ENCODE measurements around the gene GRIA4. TPM values are rescaled to one million over a fixed set of nuclear protein-coding genes. Genes with fewer than 3 reads are reported as not detected.

GRIA4 gene
- total RNA-seq, 5 donors from 2014 or later (not counting 1 experiment from before 2014, with no cell fraction given): 0.09 TPM; not detected in 4

DNA sequence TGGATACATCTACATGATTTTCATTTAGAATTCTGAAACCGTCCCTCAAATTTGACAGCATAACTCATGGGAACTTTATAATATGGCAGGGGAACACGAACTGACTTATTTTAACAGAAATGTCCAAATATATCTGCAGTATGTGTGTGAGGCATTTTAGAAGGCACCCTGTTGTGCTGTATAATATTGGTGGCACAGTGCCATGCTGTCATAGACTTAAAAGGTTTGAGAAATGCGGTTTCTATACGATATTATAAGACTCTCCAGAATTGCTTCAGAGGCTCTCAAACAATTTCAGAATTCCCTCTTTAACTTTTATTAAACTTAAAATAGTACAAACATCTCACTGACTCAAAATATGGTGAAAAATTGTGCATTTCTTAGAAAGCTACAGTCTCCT is 230.5 kb downstream of the GRIA4 start:
- no CpG with 5 or more reads among the region's 4 CpGs for WGBS (ENCODE audit: insufficient coverage)
- no peak for ATAC-seq (replicated peaks in 1 of 4)
- POLR2A ChIA-PET: no interaction called here
- Mint-ChIP-seq H3K27me3 (peaks cover 2 to 14% of the 10 kb centered on the region in 2 donors), H3K36me3 (no peaks in the 10 kb centered on the region), H3K4me1 (no peaks in the 10 kb centered on the region), H3K4me3 (no peak overlapping the region), H3K9me3 (no peaks in the 10 kb centered on the region), H3K27ac (no peak overlapping the region)
- no peak overlapping the region for H3K4me3 ChIP-seq (ENCODE audit: control insufficient read depth in 1 of 2, extremely low read depth in 1 of 2, low read length in 1 of 2)
- H3K4me1 ChIP-seq (ENCODE audit: control insufficient read depth in 1 of 2, extremely low read depth in 1 of 2, insufficient read depth in 2 of 2, low read length in 2 of 2): no peaks in the 10 kb centered on the region
- DNase-seq: no peak
- no peaks in the 10 kb centered on the region for H3K36me3 ChIP-seq (ENCODE audit: control insufficient read depth in 2 of 2, extremely low read depth in 1 of 2, insufficient read depth in 1 of 2, low read length in 1 of 2)
- no peaks in the 10 kb centered on the region for H3K27me3 ChIP-seq (replicated peaks in 1 of 2; ENCODE audit: control insufficient read depth in 2 of 2, extremely low read depth in 1 of 2, insufficient read depth in 2 of 2, low read length in 1 of 2)
- no peaks in the 10 kb centered on the region for H3K9me3 ChIP-seq
- no peak overlapping the region for H3K27ac ChIP-seq (ENCODE audit: low read length)
- CTCF ChIA-PET: no interaction called here

DNA sequence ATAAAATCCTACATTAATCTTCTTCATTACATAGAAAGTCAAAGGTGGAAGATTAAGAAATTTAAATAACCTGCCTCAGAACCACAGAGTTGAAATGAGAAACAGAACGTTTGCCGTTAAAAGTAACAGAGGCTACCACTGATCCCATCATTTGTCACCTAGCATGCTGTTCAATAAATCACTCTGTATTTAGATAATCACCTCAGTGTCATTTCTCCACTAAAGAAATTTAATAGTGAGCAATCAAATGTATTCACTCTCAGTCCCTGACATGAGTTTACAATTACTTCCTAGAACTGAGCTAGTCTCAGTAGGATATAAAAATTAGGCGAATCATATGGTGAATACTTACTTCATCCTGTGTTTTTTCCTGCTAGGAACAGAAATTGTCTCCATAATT is 242.5 kb downstream of the GRIA4 start:
- 83% methylated on average over 2 of the region's 3 CpGs for whole genome bisulfite sequencing (ENCODE audit: insufficient coverage)
- no peaks in the 10 kb centered on the region for H3K4me1 Mint-ChIP-seq
- H3K9me3 Mint-ChIP-seq: no peaks in the 10 kb centered on the region
- H3K4me1 ChIP-seq (ENCODE audit: control insufficient read depth in 1 of 2, extremely low read depth in 1 of 2, insufficient read depth in 2 of 2, low read length in 2 of 2): no peaks in the 10 kb centered on the region
- H3K27ac Mint-ChIP-seq: no peak overlapping the region
- H3K9me3 ChIP-seq: no peaks in the 10 kb centered on the region
- peaks cover 4 to 19% of the 10 kb centered on the region in 2 donors for H3K27me3 Mint-ChIP-seq
- ChIA-PET CTCF (interaction anchor here in 1 of 2 donors (1.7 kb wide), 1 partner anchor 10 kb away, joined by 5 read pairs; no protein-coding TSS in a partner anchor), POLR2A (no interaction called here)
- no peak overlapping the region for H3K4me3 ChIP-seq (ENCODE audit: control insufficient read depth in 1 of 2, extremely low read depth in 1 of 2, low read length in 1 of 2)
- no peak overlapping the region for H3K27ac ChIP-seq (ENCODE audit: low read length)
- no peaks in the 10 kb centered on the region for H3K36me3 ChIP-seq (ENCODE audit: control insufficient read depth in 2 of 2, extremely low read depth in 1 of 2, insufficient read depth in 1 of 2, low read length in 1 of 2)
- no peak for ATAC-seq (replicated peaks in 1 of 4)
- H3K4me3 Mint-ChIP-seq: no peak overlapping the region
- no peak for DNase-seq
- H3K36me3 Mint-ChIP-seq: no peaks in the 10 kb centered on the region
- H3K27me3 ChIP-seq (replicated peaks in 1 of 2; ENCODE audit: control insufficient read depth in 2 of 2, extremely low read depth in 1 of 2, insufficient read depth in 2 of 2, low read length in 1 of 2): peaks cover 0 to 4% of the 10 kb centered on the region in 2 experiments

DNA sequence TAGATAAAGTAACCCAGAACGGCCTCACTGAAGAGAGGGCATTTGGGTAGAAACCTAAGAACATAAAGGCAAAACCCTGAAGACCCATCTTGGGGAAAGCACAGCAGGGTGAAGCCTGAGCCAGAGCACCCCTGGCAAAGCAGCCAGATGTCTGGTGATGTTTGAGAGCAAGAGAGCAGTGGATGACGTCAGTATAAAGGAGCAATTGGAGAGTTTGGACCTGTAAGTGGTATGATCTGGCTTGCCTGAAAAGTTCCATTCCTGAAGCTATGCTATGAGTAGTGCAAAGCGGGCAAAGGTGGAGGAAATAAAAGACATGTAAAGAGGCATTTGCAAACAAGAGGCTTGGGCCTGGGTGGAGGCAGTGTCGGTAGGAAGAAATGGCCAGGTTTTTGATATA is 244.4 kb downstream of the GRIA4 start:
- POLR2A ChIA-PET: no interaction called here
- H3K36me3 Mint-ChIP-seq: no peaks in the 10 kb centered on the region

DNA sequence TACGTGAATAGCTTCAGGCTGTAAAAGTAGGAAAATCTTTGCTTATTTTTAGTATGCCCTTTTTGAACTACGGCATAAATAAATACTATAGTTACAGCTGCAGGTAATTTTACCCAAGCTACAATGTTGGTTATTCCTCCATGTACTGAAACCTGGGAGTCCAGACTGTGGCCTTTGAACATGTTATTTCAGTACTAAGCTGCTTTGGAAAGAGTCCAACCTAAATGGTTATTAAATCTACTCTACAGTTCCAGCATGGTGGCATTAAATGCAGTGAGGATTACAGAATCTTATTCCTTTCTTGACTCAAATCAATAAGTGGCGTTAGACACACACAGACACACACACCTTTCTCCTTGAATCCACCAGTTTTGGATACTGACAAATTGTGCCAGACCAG is 247.1 kb downstream of the GRIA4 start:
- Mint-ChIP-seq H3K4me3 (no peak overlapping the region), H3K27me3 (peaks cover 0 to 16% of the 10 kb centered on the region in 2 donors), H3K36me3 (no peaks in the 10 kb centered on the region), H3K4me1 (no peaks in the 10 kb centered on the region), H3K27ac (no peak overlapping the region), H3K9me3 (no peaks in the 10 kb centered on the region)
- no peaks in the 10 kb centered on the region for H3K9me3 ChIP-seq
- no peaks in the 10 kb centered on the region for H3K4me1 ChIP-seq (ENCODE audit: control insufficient read depth in 1 of 2, extremely low read depth in 1 of 2, insufficient read depth in 2 of 2, low read length in 2 of 2)
- no peak overlapping the region for H3K27ac ChIP-seq (ENCODE audit: low read length)
- ChIA-PET POLR2A (no interaction called here), CTCF (no interaction called here)
- no peak overlapping the region for H3K4me3 ChIP-seq (ENCODE audit: control insufficient read depth in 1 of 2, extremely low read depth in 1 of 2, low read length in 1 of 2)
- WGBS (ENCODE audit: insufficient coverage): no CpG with 5 or more reads among the region's 3 CpGs
- DNase-seq (no peak), ATAC-seq (replicated peaks in 1 of 4) (no peak)
- H3K27me3 ChIP-seq (replicated peaks in 1 of 2; ENCODE audit: control insufficient read depth in 2 of 2, extremely low read depth in 1 of 2, insufficient read depth in 2 of 2, low read length in 1 of 2): peaks cover 0 to 4% of the 10 kb centered on the region in 2 experiments
- no peaks in the 10 kb centered on the region for H3K36me3 ChIP-seq (ENCODE audit: control insufficient read depth in 2 of 2, extremely low read depth in 1 of 2, insufficient read depth in 1 of 2, low read length in 1 of 2)

More for the DNA sequence above, 244.4 kb downstream of the GRIA4 start:
- H3K27ac Mint-ChIP-seq: no peak overlapping the region
- H3K27me3 ChIP-seq (replicated peaks in 1 of 2; ENCODE audit: control insufficient read depth in 2 of 2, extremely low read depth in 1 of 2, insufficient read depth in 2 of 2, low read length in 1 of 2): peaks cover 0 to 4% of the 10 kb centered on the region in 2 experiments
- H3K27me3 Mint-ChIP-seq: peaks cover 0 to 19% of the 10 kb centered on the region in 2 donors
- H3K4me1 ChIP-seq (ENCODE audit: control insufficient read depth in 1 of 2, extremely low read depth in 1 of 2, insufficient read depth in 2 of 2, low read length in 2 of 2): no peaks in the 10 kb centered on the region
- H3K27ac ChIP-seq (ENCODE audit: low read length): no peak overlapping the region
- no peak overlapping the region for H3K4me3 ChIP-seq (ENCODE audit: control insufficient read depth in 1 of 2, extremely low read depth in 1 of 2, low read length in 1 of 2)
- H3K4me3 Mint-ChIP-seq: no peak overlapping the region
- DNase-seq: no peak
- ATAC-seq (replicated peaks in 1 of 4): no peak
- no peaks in the 10 kb centered on the region for H3K4me1 Mint-ChIP-seq
- no peaks in the 10 kb centered on the region for H3K9me3 ChIP-seq
- CTCF ChIA-PET: no interaction called here
- no peaks in the 10 kb centered on the region for H3K9me3 Mint-ChIP-seq
- WGBS (ENCODE audit: insufficient coverage): 79% methylated on average over 3 of the region's 4 CpGs
- H3K36me3 ChIP-seq (ENCODE audit: control insufficient read depth in 2 of 2, extremely low read depth in 1 of 2, insufficient read depth in 1 of 2, low read length in 1 of 2): no peaks in the 10 kb centered on the region

DNA sequence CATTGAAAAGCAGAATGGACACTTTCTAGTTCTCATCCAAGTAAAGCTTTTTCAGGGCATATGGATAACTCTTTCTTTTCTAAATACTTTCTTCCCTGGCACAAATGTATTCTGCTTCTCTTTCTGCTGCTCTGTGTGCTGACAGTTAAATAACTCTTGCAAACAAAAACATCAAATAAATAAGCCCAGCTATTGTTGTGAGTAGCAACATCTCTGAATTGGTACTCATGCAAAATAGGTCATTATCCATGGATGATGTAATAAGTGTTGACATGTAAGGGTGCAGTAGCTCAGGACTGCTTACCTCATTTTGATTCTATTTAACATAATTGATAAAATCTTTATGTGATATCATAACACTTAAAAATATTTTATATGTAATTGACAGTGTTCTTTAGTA is 247.9 kb downstream of the GRIA4 start:
- ChIA-PET CTCF (no interaction called here), POLR2A (no interaction called here)
- no peak for DNase-seq
- no peak overlapping the region for H3K27ac ChIP-seq (ENCODE audit: low read length)
- ATAC-seq (replicated peaks in 1 of 4): no peak
- Mint-ChIP-seq H3K9me3 (no peaks in the 10 kb centered on the region), H3K36me3 (no peaks in the 10 kb centered on the region), H3K4me1 (no peaks in the 10 kb centered on the region), H3K27ac (no peak overlapping the region), H3K27me3 (peaks cover 0 to 12% of the 10 kb centered on the region in 2 donors), H3K4me3 (no peak overlapping the region)
- H3K9me3 ChIP-seq: no peaks in the 10 kb centered on the region
- H3K4me3 ChIP-seq (ENCODE audit: control insufficient read depth in 1 of 2, extremely low read depth in 1 of 2, low read length in 1 of 2): no peak overlapping the region
- no peaks in the 10 kb centered on the region for H3K36me3 ChIP-seq (ENCODE audit: control insufficient read depth in 2 of 2, extremely low read depth in 1 of 2, insufficient read depth in 1 of 2, low read length in 1 of 2)
- H3K27me3 ChIP-seq (replicated peaks in 1 of 2; ENCODE audit: control insufficient read depth in 2 of 2, extremely low read depth in 1 of 2, insufficient read depth in 2 of 2, low read length in 1 of 2): peaks cover 0 to 4% of the 10 kb centered on the region in 2 experiments
- H3K4me1 ChIP-seq (ENCODE audit: control insufficient read depth in 1 of 2, extremely low read depth in 1 of 2, insufficient read depth in 2 of 2, low read length in 2 of 2): no peaks in the 10 kb centered on the region

DNA sequence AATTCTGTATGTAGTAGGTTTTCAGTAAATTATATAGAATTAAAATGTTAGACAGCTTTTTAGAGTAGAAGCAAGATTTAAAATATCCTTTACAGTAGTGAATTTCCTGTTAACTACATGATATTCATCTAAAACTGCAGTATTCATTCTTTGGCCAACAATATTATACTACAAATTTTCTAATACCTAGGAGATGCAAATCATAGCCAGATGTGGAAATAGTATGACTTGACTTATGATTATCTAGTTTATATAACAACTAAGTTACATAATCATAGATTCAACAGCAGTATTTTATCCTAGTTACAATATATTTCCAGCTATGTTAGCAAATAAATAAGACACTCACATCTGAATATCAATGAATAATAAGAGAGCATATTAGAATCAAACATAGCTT is 249.0 kb downstream of the GRIA4 start:
- peaks cover 0 to 7% of the 10 kb centered on the region in 2 donors for H3K27me3 Mint-ChIP-seq
- Histone ChIP-seq H3K4me3 (ENCODE audit: control insufficient read depth in 1 of 2, extremely low read depth in 1 of 2, low read length in 1 of 2) (no peak overlapping the region), H3K27me3 (replicated peaks in 1 of 2; ENCODE audit: control insufficient read depth in 2 of 2, extremely low read depth in 1 of 2, insufficient read depth in 2 of 2, low read length in 1 of 2) (peaks cover 0 to 4% of the 10 kb centered on the region in 2 experiments), H3K9me3 (no peaks in the 10 kb centered on the region), H3K36me3 (ENCODE audit: control insufficient read depth in 2 of 2, extremely low read depth in 1 of 2, insufficient read depth in 1 of 2, low read length in 1 of 2) (no peaks in the 10 kb centered on the region), H3K27ac (ENCODE audit: low read length) (no peak overlapping the region), H3K4me1 (ENCODE audit: control insufficient read depth in 1 of 2, extremely low read depth in 1 of 2, insufficient read depth in 2 of 2, low read length in 2 of 2) (no peaks in the 10 kb centered on the region)
- ChIA-PET CTCF (no interaction called here), POLR2A (interaction anchor here in 1 of 2 donors (0.6 kb wide), 1 partner anchor 1359 kb away, joined by 4 read pairs; no protein-coding TSS in a partner anchor)
- ATAC-seq (replicated peaks in 1 of 4) (no peak), DNase-seq (no peak)
- H3K27ac Mint-ChIP-seq: no peak overlapping the region
- no peak overlapping the region for H3K4me3 Mint-ChIP-seq
- no peaks in the 10 kb centered on the region for H3K9me3 Mint-ChIP-seq
- H3K36me3 Mint-ChIP-seq: no peaks in the 10 kb centered on the region
- H3K4me1 Mint-ChIP-seq: no peaks in the 10 kb centered on the region

DNA sequence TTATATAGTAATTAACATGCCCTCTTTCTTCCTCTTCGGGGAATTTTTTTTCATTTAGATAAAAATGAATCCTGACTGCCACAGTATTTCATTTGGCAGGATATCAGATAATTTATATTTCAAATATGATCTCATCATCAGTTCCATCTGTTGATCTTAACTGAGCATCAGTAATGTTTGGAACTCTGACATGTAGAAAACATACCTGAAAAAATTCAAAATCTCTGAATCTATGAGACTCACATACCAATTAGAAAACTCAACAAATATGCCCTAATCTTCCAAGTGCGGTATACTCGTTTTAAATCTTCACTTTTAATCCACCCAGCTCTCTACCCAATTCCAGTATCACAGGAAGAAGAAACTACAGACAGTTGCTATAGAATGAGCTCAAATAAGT is 250.2 kb downstream of the GRIA4 start:
- Histone ChIP-seq H3K27ac (ENCODE audit: low read length) (no peak overlapping the region), H3K4me3 (ENCODE audit: control insufficient read depth in 1 of 2, extremely low read depth in 1 of 2, low read length in 1 of 2) (no peak overlapping the region), H3K27me3 (replicated peaks in 1 of 2; ENCODE audit: control insufficient read depth in 2 of 2, extremely low read depth in 1 of 2, insufficient read depth in 2 of 2, low read length in 1 of 2) (no peaks in the 10 kb centered on the region), H3K36me3 (ENCODE audit: control insufficient read depth in 2 of 2, extremely low read depth in 1 of 2, insufficient read depth in 1 of 2, low read length in 1 of 2) (no peaks in the 10 kb centered on the region), H3K4me1 (ENCODE audit: control insufficient read depth in 1 of 2, extremely low read depth in 1 of 2, insufficient read depth in 2 of 2, low read length in 2 of 2) (no peaks in the 10 kb centered on the region), H3K9me3 (no peaks in the 10 kb centered on the region)
- Mint-ChIP-seq H3K27ac (no peak overlapping the region), H3K9me3 (no peaks in the 10 kb centered on the region), H3K27me3 (peaks cover 0 to 4% of the 10 kb centered on the region in 2 donors), H3K4me3 (no peak overlapping the region), H3K4me1 (no peaks in the 10 kb centered on the region), H3K36me3 (no peaks in the 10 kb centered on the region)
- no CpG with 5 or more reads among the region's 3 CpGs for WGBS (ENCODE audit: insufficient coverage)
- ATAC-seq (replicated peaks in 1 of 4) (no peak), DNase-seq (no peak)
- POLR2A ChIA-PET: no interaction called here
- CTCF ChIA-PET: no interaction called here
